ENCODE data around the gene DLX6. TPM values are rescaled to one million over a fixed set of nuclear protein-coding genes. Genes with fewer than 3 reads are reported as not detected.

The DLX6 gene
- total RNA-seq (0.48 TPM), polyA plus RNA-seq (0.09 TPM)

GRCh38 chr7:97005183-97006054 lies at the start of gene DLX6:
TSS of gene DLX6 (plus strand) at chr7:97005553. CDS start at chr7:97005978, 425 bp downstream.
- WGBS = 1% methylated on average over 44 of the region's 44 CpGs
- DNase-seq (ENCODE audit: extremely low spot score) = peak; percentile 52
- Histone ChIP-seq H3K4me1 (ENCODE audit: insufficient read depth) (peaks cover 2% of the 10 kb centered on the region), H3K27ac (ENCODE audit: low read depth) (peak within 1 kb of the TSS; percentile 35), H3K4me3 (ENCODE audit: low read depth, low read length) (peak within 1 kb of the TSS; percentile 26), H3K36me3 (ENCODE audit: insufficient read depth) (no peaks in the 10 kb centered on the region)

- H3K4me3 ChIP-seq (ENCODE audit: low read depth, low read length) = no peak overlapping the region
- no peaks in the 10 kb centered on the region for H3K36me3 ChIP-seq (ENCODE audit: insufficient read depth)
- H3K4me1 ChIP-seq (ENCODE audit: insufficient read depth) = no peaks in the 10 kb centered on the region
- no peak overlapping the region for H3K27ac ChIP-seq (ENCODE audit: low read depth)
- DNase-seq (ENCODE audit: extremely low spot score) = no peak
Measured at GRCh38 chr7:96959135-96959534, 46.2 kb upstream of the DLX6 start.

GRCh38 chr7:96962221-96962885 lies 43.0 kb upstream of the DLX6 start:
- WGBS = 74% methylated on average over 9 of the region's 9 CpGs

GRCh38 chr7:96968981-96969380 lies 36.4 kb upstream of the DLX6 start:
- WGBS = 52% methylated on average over 2 of the region's 2 CpGs
- Histone ChIP-seq H3K4me3 (ENCODE audit: low read depth, low read length) (no peak overlapping the region), H3K4me1 (ENCODE audit: insufficient read depth) (no peaks in the 10 kb centered on the region), H3K36me3 (ENCODE audit: insufficient read depth) (no peaks in the 10 kb centered on the region), H3K27ac (ENCODE audit: low read depth) (no peak overlapping the region)
- no peak for DNase-seq (ENCODE audit: extremely low spot score)

More at GRCh38 chr7:96962221-96962885, 43.0 kb upstream of the DLX6 start:
- H3K4me3 ChIP-seq (ENCODE audit: low read depth, low read length) = no peak overlapping the region
- no peak overlapping the region for H3K27ac ChIP-seq (ENCODE audit: low read depth)
- H3K4me1 ChIP-seq (ENCODE audit: insufficient read depth) = no peaks in the 10 kb centered on the region
- no peaks in the 10 kb centered on the region for H3K36me3 ChIP-seq (ENCODE audit: insufficient read depth)
- DNase-seq (ENCODE audit: extremely low spot score) = no peak

GRCh38 chr7:96970739-96971138 lies 34.6 kb upstream of the DLX6 start:
- no peaks in the 10 kb centered on the region for H3K4me1 ChIP-seq (ENCODE audit: insufficient read depth)

GRCh38 chr7:96973986-96974385 lies 31.4 kb upstream of the DLX6 start:
- no peak overlapping the region for H3K4me3 ChIP-seq (ENCODE audit: low read depth, low read length)
- 72% methylated on average over 2 of the region's 2 CpGs for WGBS

More at GRCh38 chr7:96970739-96971138, 34.6 kb upstream of the DLX6 start:
- Histone ChIP-seq H3K27ac (ENCODE audit: low read depth) (no peak overlapping the region), H3K36me3 (ENCODE audit: insufficient read depth) (no peaks in the 10 kb centered on the region), H3K4me3 (ENCODE audit: low read depth, low read length) (no peak overlapping the region)
- DNase-seq (ENCODE audit: extremely low spot score) = no peak

GRCh38 chr7:96976106-96976505 lies 29.2 kb upstream of the DLX6 start:
- no peak overlapping the region for H3K27ac ChIP-seq (ENCODE audit: low read depth)
- H3K4me1 ChIP-seq (ENCODE audit: insufficient read depth) = no peaks in the 10 kb centered on the region
- WGBS = 63% methylated on average over 2 of the region's 2 CpGs
- no peak for DNase-seq (ENCODE audit: extremely low spot score)
- H3K4me3 ChIP-seq (ENCODE audit: low read depth, low read length) = no peak overlapping the region
- H3K36me3 ChIP-seq (ENCODE audit: insufficient read depth) = no peaks in the 10 kb centered on the region

More at GRCh38 chr7:96973986-96974385, 31.4 kb upstream of the DLX6 start:
- DNase-seq (ENCODE audit: extremely low spot score) = no peak
- no peaks in the 10 kb centered on the region for H3K36me3 ChIP-seq (ENCODE audit: insufficient read depth)
- no peak overlapping the region for H3K27ac ChIP-seq (ENCODE audit: low read depth)
- H3K4me1 ChIP-seq (ENCODE audit: insufficient read depth) = no peaks in the 10 kb centered on the region

- Histone ChIP-seq H3K4me3 (ENCODE audit: low read depth, low read length) (no peak overlapping the region), H3K27ac (ENCODE audit: low read depth) (no peak overlapping the region), H3K4me1 (ENCODE audit: insufficient read depth) (no peaks in the 10 kb centered on the region), H3K36me3 (ENCODE audit: insufficient read depth) (no peaks in the 10 kb centered on the region)
- no peak for DNase-seq (ENCODE audit: extremely low spot score)
Measured at GRCh38 chr7:96977445-96977844, 27.9 kb upstream of the DLX6 start.

GRCh38 chr7:96979551-96980276 lies 25.6 kb upstream of the DLX6 start:
- WGBS = 94% methylated on average over 2 of the region's 2 CpGs
- no peak for DNase-seq (ENCODE audit: extremely low spot score)
- H3K36me3 ChIP-seq (ENCODE audit: insufficient read depth) = no peaks in the 10 kb centered on the region
- no peaks in the 10 kb centered on the region for H3K4me1 ChIP-seq (ENCODE audit: insufficient read depth)
- no peak overlapping the region for H3K4me3 ChIP-seq (ENCODE audit: low read depth, low read length)
- H3K27ac ChIP-seq (ENCODE audit: low read depth) = no peak overlapping the region

- no peak for DNase-seq (ENCODE audit: extremely low spot score)
- no peak overlapping the region for H3K4me3 ChIP-seq (ENCODE audit: low read depth, low read length)
- H3K36me3 ChIP-seq (ENCODE audit: insufficient read depth) = no peaks in the 10 kb centered on the region
- H3K27ac ChIP-seq (ENCODE audit: low read depth) = no peak overlapping the region
- H3K4me1 ChIP-seq (ENCODE audit: insufficient read depth) = no peaks in the 10 kb centered on the region
- 86% methylated on average over 1 of the region's 1 CpG for WGBS
Measured at GRCh38 chr7:96982586-96982985, 22.8 kb upstream of the DLX6 start.

GRCh38 chr7:96985992-96986391 lies 19.4 kb upstream of the DLX6 start:
- DNase-seq (ENCODE audit: extremely low spot score) = no peak
- 56% methylated on average over 1 of the region's 1 CpG for whole genome bisulfite sequencing
- Histone ChIP-seq H3K4me1 (ENCODE audit: insufficient read depth) (no peaks in the 10 kb centered on the region), H3K36me3 (ENCODE audit: insufficient read depth) (no peaks in the 10 kb centered on the region), H3K27ac (ENCODE audit: low read depth) (no peak overlapping the region), H3K4me3 (ENCODE audit: low read depth, low read length) (no peak overlapping the region)

- WGBS = 67% methylated on average over 1 of the region's 1 CpG
- DNase-seq (ENCODE audit: extremely low spot score) = no peak
- H3K36me3 ChIP-seq (ENCODE audit: insufficient read depth) = no peaks in the 10 kb centered on the region
- no peaks in the 10 kb centered on the region for H3K4me1 ChIP-seq (ENCODE audit: insufficient read depth)
- no peak overlapping the region for H3K4me3 ChIP-seq (ENCODE audit: low read depth, low read length)
- H3K27ac ChIP-seq (ENCODE audit: low read depth) = no peak overlapping the region
Measured at GRCh38 chr7:96986901-96987300, 18.5 kb upstream of the DLX6 start.

- H3K27ac ChIP-seq (ENCODE audit: low read depth) = no peak overlapping the region
- DNase-seq (ENCODE audit: extremely low spot score) = no peak
- no peaks in the 10 kb centered on the region for H3K4me1 ChIP-seq (ENCODE audit: insufficient read depth)
- H3K36me3 ChIP-seq (ENCODE audit: insufficient read depth) = no peaks in the 10 kb centered on the region
- H3K4me3 ChIP-seq (ENCODE audit: low read depth, low read length) = no peak overlapping the region
Measured at GRCh38 chr7:96987719-96988118, 17.6 kb upstream of the DLX6 start.
